ENCODE data around the gene TMEM163. TPM values are rescaled to one million over a fixed set of nuclear protein-coding genes. Genes with fewer than 3 reads are reported as not detected.

TMEM163 gene
- total RNA-seq, 2 donors from 2014 or later = 16.2 to 27.5 TPM

DNA sequence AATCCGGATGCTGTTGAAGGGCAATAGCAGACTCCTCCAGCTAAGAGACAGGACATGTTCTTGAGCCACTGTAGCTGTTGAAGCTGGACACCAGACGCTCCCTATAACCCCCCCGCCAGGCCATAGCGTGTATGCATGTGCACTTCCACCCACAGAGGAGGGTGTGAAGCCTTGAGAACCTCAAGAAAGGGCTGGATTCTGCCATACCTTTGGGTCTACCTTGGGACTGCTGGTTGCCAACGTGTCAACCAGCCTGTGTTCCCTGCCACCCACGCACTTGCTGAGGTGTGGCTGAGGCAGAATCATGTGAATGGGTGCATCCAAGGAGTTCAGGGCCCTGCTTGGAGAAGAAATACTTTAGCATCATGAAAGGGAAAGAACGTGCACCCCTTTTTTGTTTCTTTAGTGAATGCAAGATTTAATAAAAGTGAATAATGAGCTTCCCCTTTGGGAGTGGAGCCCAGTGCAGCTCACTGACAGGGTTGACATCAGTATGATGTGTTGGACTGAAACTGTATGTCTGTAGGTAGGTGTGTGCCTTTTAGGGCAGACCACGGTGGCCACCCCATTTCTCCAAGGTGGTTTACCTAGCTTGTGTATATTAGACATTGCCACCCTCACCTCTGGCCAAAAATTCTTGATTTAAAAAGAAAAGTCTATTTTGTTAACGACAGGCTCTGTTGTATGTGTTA lies 266.6 kb downstream of the TMEM163 start:
- Histone ChIP-seq H3K4me3 (no peak overlapping the region), H3K4me1 (peaks cover 39% of the 10 kb centered on the region), H3K36me3 (replicated peaks in 1 of 2; ENCODE audit: insufficient read depth in 1 of 2, low read depth in 2 of 2) (no peaks in the 10 kb centered on the region), H3K9me3 (no peaks in the 10 kb centered on the region), H3K27me3 (no peaks in the 10 kb centered on the region), H3K27ac (no peak overlapping the region)
- 81 to 87% methylated on average over 8 to 9 of the region's 9 CpGs for WGBS, 2 donors
- TF ChIP-seq, protein P1, sequence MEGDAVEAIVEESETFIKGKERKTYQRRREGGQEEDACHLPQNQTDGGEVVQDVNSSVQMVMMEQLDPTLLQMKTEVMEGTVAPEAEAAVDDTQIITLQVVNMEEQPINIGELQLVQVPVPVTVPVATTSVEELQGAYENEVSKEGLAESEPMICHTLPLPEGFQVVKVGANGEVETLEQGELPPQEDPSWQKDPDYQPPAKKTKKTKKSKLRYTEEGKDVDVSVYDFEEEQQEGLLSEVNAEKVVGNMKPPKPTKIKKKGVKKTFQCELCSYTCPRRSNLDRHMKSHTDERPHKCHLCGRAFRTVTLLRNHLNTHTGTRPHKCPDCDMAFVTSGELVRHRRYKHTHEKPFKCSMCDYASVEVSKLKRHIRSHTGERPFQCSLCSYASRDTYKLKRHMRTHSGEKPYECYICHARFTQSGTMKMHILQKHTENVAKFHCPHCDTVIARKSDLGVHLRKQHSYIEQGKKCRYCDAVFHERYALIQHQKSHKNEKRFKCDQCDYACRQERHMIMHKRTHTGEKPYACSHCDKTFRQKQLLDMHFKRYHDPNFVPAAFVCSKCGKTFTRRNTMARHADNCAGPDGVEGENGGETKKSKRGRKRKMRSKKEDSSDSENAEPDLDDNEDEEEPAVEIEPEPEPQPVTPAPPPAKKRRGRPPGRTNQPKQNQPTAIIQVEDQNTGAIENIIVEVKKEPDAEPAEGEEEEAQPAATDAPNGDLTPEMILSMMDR (IDR thresholded peaks at IDR 0.05) = no peak
- no peak for TF ChIP-seq POLR2A (IDR thresholded peaks at IDR 0.05)
- intact Hi-C loops (cut with DNase I) = loop anchor here (10.0 kb wide), 1 partner anchor 453 kb away; no protein-coding TSS in a partner anchor
- DNase-seq (peak in 2 of 4 donors; percentile 1 to 10), ATAC-seq (no peak)

DNA sequence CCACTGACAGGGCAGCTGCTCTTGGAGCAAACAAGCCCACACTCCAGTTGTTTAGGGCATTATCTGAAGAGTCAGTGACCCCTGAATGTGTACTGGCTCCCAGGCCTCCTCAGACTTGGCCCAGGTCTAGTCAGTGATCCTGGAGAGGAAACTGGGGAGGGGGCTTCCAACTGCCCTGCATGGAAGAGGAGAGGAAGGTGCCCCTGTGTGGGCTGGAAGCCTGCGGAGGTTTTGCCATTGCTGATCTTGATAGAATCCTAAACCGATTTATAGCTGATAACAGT lies 267.5 kb downstream of the TMEM163 start:
- Histone ChIP-seq H3K27ac (peak overlapping the region in 2 of 4 donors; percentile 23 to 42), H3K27me3 (no peaks in the 10 kb centered on the region), H3K4me1 (peaks cover 47% of the 10 kb centered on the region), H3K36me3 (replicated peaks in 1 of 2; ENCODE audit: insufficient read depth in 1 of 2, low read depth in 2 of 2) (no peaks in the 10 kb centered on the region), H3K4me3 (no peak overlapping the region), H3K9me3 (no peaks in the 10 kb centered on the region)
- TF ChIP-seq, protein P1 (IDR thresholded peaks at IDR 0.05) = no peak
- no peak for TF ChIP-seq POLR2A (IDR thresholded peaks at IDR 0.05)
- ATAC-seq (no peak), DNase-seq (peak in 1 of 4 donors; percentile 2)
- 49 to 66% methylated on average over 2 of the region's 2 CpGs for WGBS, 2 donors
- intact Hi-C loops (cut with DNase I) = loop anchor here (10.0 kb wide), 1 partner anchor 454 kb away; no protein-coding TSS in a partner anchor

DNA sequence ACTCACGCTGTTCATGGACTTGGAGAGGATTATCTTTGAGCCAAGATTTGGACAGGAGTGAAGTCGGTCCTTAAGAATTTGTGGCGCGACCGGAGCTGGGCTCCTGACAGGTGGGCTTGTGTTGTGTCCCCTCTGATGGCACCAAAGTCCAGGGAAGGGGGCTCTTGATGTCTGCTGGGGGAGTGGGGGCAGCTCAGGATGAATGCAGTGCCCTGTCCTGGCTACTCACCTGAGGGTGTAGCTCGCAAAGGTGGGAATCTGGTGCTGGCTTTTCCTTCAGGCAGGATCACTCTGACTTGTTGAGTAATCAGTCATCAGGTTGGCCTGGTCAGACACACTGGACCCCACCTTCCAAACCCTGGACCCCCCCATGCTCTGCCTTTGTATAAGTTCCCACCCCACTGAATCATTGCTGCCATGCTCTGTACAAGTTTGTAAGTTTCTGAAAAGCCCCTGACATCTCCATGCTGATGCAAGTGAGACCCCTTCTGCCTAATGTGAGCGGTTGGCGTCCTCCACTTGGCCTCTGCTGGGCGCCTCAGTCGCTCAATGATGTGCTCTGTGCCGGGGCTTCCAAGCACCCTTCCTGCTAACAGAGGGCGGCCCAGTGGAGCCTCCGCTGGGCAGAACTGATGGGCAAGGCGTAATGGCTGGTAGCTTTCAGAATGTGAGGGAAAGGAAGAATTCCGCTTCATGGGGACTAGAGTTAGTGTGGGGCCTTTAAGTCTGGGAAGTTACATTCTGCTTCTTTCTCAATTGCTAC lies 268.9 kb downstream of the TMEM163 start:
- ATAC-seq = no peak
- TF ChIP-seq POLR2A (IDR thresholded peaks at IDR 0.05) = no peak
- TF ChIP-seq, protein P1 (IDR thresholded peaks at IDR 0.05) = no peak
- 87 to 91% methylated on average over 14 to 15 of the region's 15 CpGs for WGBS, 2 donors
- H3K9me3 ChIP-seq = no peaks in the 10 kb centered on the region
- no peak overlapping the region for H3K4me3 ChIP-seq
- H3K36me3 ChIP-seq (replicated peaks in 1 of 2; ENCODE audit: insufficient read depth in 1 of 2, low read depth in 2 of 2) = no peaks in the 10 kb centered on the region
- intact Hi-C loops (cut with DNase I) = loop anchor here (10.0 kb wide), 2 partner anchors 55 to 455 kb away; no protein-coding TSS in a partner anchor
- peak in 1 of 4 donors; percentile 2 for DNase-seq
- no peaks in the 10 kb centered on the region for H3K27me3 ChIP-seq
- H3K27ac ChIP-seq = peak overlapping the region; percentile 17 to 72 (median 66)
- H3K4me1 ChIP-seq = peaks cover 60% of the 10 kb centered on the region

DNA sequence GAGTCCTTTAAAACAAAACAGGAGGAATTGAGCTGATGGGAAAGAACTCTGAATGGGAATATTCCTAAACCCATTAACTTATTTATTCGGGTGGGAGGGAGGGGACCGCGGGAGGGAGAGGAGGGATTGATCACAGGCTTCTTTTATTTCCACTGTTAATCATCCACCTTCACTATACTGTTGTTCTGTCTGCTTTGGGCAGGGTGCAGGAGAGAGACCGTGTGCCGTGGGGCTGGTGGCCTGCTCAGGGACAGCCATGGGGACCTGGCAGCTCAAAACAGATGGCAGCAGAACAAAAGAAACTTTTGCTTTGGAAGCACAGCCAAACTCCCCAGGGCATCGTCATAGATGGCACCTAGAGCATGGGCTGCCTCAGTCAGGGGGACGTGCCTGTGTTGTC lies 269.6 kb downstream of the TMEM163 start:
- 28 to 33% methylated on average over 7 of the region's 7 CpGs for WGBS, 2 donors
- peaks cover 60% of the 10 kb centered on the region for H3K4me1 ChIP-seq
- H3K27ac ChIP-seq = peak overlapping the region; percentile 23 to 72 (median 66)
- peak; percentile 61 for ATAC-seq
- peak in 2 of 4 donors; percentile 41 to 43 for DNase-seq
- TF ChIP-seq, protein P1 (IDR thresholded peaks at IDR 0.05) = no peak
- no peak for TF ChIP-seq POLR2A (IDR thresholded peaks at IDR 0.05)
- H3K27me3 ChIP-seq = no peaks in the 10 kb centered on the region
- H3K36me3 ChIP-seq (replicated peaks in 1 of 2; ENCODE audit: insufficient read depth in 1 of 2, low read depth in 2 of 2) = no peaks in the 10 kb centered on the region
- intact Hi-C loops (cut with DNase I) = loop anchor here (10.0 kb wide), 1 partner anchor 54 kb away; no protein-coding TSS in a partner anchor
- H3K9me3 ChIP-seq = no peaks in the 10 kb centered on the region
- no peak overlapping the region for H3K4me3 ChIP-seq

Data from body of pancreas (tissue), 4 donors.